NCI-H524 (cell line): ENCODE measurements around the gene HAPLN2.
"Not testable (repeated sequence)": the region's sequence is repeated elsewhere in the genome, so short reads cannot be mapped to it uniquely, and the experiment has no call there.

Source experiments
- DNase-seq, 2 experiments: peaks; one replicate each; lab custom pipeline; 2025; lab: John Stamatoyannopoulos, UW

The HAPLN2 gene

DNA sequence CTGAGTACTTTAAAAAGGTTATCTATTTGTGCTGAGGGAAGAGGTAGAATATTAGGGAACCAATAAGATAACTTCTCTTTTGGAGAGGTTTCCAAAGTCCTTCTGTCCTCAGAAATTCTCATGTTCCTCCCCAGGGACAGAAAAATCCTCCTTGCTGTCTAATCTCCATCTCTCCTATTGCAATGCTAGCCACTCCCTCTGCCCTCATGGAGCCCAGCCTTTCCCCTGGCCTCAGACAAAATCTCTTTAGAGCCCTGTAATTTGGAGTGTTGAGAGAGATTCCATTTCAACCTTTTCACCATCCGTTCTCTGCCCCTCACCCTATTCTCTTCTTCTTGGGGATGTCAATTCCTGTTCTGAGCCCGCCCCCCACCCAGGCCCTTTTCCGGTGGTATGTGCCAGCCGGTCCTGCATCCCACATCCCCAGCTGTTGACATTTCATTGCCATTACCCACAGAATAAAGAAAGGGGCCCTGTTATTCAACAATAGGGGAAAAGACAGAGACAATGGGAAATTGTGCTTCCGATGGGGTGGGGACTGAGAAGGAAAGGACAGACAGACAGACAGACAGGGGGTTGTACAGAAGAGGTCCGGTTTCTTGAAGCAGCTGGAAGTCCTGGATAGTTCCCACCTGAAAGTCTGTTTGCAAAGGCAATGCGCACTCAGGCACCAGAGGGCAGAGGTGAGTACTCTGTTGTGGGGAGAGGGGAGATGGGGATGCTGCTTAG is at the start of gene HAPLN2:
Gene HAPLN2 (plus strand): TSS at position 563 of the 729 bp plus-strand sequence. CDS start 4,076 bp downstream, outside the sequence.
- peak; percentile 47 to 50 for DNase-seq

DNA sequence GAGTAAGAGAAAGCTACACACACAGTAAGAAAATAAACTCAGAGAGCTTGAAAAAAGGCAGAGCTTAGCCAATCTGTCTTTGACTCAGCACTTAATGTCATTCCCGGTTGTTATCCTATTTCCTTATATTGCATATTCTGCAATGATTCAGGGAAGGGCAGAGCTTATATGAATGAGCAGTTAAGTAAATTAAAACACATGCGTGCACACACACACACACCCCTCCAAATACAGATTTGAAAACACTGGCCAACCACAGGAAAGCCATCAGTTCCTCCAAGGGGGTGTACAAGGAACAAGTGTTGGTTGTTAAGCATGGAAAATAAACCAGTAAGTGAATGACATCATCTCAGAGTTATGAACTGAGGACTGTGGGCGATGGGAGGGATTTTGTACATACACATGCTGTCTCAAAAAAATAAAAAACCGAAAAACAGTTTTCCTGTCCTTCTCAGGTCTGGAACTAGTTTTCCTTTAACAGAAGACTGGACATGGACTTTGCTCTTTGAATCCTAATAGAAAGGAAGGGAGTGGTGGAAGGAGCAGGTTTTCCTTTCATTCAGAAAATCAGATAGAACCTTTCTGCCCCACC is 47.9 kb upstream of the HAPLN2 start:
- DNase-seq: no peak

DNA sequence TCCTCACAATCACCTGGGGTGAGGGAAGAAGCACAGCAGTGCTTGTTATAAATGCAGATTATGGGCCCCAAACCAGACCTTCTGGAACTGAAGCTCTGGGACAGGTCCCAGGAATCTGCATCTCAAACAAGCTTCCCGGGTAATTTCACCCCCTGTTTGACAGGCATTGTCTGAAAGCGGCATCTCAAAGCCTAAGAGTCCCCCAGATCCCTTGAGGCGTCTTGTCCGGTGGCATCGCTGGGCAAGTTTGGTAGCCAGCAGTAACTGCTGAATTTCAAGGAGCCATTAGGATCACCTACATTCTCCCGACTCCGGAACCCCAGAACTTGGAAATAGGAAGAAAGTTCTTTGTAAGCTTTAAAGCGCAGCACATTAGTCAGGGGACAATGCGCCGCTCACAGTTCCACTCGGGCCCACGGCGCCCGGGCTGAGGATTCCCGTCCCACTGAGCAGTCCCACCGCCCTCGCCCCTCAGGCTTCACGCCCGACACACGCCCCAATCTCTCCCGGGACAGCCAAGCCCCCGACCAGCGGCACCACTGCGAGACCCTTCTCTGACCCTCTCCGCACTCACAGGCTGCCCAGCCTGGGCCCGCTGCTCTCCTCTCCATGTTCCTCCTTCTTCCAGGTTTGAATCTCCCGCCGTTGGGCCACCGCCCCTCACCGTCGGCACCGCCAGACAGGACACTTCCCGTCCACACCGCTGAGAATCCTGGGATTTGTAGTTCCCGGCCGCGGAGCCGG is 47.1 kb upstream of the HAPLN2 start, which contains the start of gene IQGAP3:
Gene IQGAP3 (minus strand): TSS at position 647 of the 744 bp plus-strand sequence. CDS start 36 bp downstream, at position 611.
- peak; percentile 57 to 73 for DNase-seq

DNA sequence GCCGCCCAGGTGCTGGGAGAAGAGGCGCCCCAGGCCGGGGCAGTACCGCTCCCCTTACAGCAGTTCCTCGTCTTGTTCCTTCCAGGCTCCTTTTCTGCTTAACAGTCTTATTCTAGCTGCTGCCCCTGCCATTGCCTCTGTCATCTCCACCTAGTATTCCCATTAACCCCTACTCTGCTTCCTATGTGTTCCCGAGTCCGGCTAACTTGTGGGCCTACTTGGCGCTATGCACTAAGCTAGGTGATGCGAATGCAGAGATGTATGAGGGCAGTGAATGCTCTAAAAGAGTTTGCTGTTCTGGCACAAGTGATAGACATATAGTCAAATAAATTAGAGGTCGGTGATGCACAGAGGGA is 46.6 kb upstream of the HAPLN2 start:
- DNase-seq: no peak

DNA sequence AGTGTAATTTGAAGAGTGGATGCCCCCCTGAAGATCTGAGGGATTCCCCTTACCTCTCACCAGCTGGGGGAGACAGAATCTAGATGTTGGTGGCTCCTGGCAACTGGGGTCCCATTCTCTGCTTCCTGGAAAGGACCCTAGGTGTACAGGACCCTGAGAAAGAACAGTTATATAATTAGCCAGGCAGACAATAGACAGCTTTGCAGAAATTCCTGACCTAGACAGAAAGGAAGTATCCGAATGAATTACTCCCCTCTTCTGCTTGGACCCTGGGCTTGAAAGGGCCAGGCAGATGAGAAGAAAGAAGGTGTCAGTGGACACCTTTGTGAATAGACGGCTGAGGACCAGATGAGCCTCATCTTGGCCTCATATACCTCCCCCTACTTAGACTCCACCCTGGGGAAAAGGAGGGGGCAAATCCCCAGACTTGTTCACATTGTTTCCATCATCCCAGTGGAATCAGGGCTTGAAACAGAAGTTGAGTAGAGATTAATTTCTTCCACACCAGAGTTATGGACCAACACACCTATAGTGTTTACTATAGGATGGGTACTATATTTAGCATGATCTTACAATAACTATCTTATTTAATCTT is 45.1 kb upstream of the HAPLN2 start:
- no peak for DNase-seq

DNA sequence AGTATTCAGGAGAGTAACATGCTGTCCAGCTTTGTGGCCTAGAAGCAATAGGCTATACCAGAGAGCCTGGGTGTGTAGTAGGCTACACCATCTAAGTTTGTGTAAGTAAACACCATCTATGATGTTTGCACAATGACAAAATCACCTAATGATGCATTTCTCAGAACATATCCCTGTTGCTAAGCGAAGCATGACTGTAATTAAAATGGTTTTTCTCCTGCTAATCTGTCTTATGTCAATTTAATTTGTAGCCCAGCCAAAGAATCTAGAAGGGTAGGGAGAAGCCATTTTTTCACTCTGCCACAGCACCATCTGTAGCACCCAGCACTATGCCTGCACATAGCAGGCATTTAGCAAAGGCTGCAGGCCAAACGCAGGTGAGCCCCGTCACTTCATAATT is 41.7 kb upstream of the HAPLN2 start:
- no peak for DNase-seq

DNA sequence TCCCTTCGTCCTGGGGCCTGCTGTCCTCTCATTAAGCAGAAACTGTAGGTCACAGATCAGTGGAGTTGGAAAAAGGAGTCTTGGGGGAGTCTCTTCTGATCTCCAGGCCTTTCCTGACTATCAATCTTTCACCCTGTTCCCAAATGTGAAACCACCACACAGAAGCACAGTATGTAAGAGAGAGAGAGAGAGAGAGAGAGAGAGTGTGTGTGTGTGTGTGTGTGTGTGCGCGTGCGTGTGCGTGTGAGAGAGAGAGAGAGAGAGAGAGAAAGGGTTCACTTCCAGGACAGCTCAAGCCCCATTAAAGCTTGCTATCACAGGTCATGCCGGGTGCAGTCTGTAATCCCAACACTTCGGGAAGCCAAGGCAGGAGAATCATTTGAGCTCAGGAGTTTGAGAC is 41.2 kb upstream of the HAPLN2 start:
- DNase-seq: no peak

DNA sequence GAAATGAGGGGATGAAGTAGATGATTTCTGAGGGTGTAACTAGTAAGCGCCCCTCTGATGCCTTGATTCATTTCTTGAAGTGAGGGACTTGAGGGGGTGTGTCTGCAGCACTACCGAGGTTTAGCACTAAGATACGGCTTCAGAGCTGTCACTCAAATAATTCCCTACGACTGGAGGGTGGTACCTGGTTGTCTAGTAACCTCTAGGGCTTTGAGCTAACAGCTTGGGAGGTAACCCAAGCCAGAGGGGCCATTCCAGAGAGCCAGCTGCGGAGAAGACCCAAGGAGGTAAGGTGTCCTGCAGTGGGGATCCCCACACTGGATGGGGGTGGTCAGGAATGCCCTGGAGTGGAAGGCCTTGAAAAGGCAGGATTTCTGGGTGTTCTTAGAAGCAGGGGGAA is 39.7 kb upstream of the HAPLN2 start, which contains the start of gene TTC24:
Gene TTC24 (plus strand): TSS at position 252 of the 400 bp plus-strand sequence. CDS start 1,642 bp downstream, outside the sequence.
- DNase-seq: peak; percentile 63 to 93

DNA sequence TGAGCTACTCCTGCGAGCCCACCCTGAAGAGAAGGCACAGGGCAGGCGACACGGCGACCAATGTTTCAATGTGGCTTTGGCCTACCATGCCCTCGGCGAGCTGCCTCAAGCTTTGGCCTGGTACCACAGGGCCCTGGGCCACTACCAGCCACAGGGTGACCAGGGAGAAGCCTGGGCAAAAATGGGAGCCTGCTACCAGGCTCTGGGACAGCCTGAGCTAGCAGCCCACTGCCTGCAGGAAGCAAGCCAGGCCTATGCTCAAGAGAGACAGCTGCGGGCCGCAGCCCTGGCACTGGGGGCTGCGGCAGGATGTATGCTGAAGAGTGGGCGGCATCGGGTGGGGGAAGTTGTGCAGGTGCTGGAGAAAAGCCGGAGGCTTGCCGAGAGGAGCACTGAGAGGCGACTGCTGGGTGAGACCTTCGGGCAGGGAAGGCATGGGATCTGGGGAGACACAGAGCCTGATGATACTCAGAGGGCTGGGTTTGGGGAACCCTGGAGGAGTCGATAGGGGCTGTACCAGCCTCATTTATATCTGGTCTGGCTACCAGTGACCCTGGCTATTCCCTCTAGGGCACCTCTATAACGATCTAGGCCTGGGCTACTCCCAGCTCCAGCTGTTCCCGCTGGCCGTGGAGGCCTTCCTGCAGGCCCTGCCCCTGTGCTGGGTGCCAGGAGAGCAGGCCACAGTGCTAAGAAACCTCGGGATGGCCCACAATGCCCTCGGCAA is 37.4 kb upstream of the HAPLN2 start:
- no peak for DNase-seq

DNA sequence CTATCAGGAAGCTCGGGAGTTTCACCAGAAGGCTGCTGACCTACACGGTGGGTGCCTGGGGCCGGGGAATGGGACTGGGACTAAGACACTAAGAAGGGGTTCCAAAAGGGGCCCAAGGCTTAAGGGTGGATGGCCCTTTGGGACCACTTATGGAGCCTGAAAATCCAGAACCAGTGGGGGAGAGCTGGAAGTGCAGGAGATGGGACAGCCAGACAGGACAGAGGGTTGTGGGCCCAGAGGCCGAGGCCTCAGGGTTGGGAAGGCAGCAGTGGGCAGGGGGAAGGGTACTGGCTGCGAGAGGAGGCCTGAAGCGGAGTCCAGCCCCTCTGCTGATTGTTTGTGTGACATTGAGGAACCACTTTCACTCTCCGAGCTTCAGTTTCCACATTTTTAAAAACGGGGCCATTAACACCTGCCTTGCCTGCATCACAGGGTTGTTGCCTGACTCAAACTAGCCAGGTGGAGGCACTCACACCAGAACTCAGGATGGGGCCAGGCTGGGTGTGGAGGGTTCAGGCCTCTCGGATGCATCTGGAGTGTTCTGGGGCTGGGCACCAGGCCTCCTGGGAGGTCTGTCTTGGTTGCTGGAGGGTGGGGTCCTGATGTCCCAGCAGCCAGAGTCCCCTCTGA is 36.7 kb upstream of the HAPLN2 start:
- DNase-seq: no peak

DNA sequence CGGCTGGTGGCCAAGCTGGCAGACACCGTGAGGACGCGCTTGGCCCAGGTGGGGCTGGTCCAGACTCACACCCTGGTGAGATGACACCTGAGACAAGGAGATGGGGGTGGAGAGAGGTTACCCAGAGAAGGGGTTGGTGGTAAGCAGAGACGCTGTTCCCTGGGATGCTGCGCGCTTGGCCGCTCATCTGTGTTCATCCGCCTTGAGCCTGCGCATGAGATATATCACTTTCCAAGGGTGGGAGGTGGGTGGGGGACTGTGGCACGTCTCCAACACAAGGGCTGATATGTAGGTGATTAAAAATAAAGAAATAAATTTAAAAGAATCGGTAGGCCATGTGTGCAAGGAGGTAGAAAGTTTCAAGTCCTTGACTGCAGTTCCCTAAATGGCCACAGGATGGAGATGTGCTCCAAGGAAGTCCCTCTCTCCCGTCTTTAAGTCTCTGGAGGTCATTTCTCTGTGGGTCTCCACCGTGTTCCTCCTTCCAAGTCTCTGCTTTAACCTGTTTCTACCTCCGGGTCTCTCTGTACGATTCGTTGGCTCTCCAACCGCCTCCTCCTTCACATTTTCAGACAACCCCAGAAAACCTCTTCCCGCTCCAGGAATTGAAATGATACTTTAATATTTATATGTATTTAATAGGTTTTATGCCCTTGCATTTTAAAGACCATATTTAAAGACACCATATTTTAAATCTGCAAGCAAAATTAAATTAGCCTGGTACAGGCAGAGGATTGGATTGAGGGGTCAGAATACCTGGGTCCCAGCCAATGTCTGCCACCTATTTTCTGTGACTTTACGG is 35.2 kb upstream of the HAPLN2 start:
- DNase-seq: peak; percentile 47 to 82

DNA sequence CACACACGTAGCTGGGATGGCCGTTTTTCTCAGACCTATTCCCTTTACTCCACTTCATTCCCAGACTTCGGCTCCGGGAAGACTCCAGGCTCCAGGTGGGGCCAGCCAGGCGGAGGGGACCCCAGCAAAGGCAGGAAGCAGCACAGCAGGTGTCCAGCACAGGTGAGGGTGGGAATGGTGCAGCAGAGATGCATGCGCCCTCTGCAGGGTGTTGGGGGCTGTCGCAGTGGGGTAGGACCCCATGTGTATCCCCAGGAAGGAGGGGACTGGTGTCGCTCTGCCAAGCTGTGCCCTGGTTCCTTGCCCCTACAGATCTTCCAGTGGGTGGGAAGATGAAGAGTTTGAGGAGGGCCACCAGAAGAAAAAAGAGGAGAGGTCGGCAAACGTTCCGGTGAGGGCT is 34.4 kb upstream of the HAPLN2 start:
- peak in 1 of 2 experiments; percentile 25 for DNase-seq

DNA sequence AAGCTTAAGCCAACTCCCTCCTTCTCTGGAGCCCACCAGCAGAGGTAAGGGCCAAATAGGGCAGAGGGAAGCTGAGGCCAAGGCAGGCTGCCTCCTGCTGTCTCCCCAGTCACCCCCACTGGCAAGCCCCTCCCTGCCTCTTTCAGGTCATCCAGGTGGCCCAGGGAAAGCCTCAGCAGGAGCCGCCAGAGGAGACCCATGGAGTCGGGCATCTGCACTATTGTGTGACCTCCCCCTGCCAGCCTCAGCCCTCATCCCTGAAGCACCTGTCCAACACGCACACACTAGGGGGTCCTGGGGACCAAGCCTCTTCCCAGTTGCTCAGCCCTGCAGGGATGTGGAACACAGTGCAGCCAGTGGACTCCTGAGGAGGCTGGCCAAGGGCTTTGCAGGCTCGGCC is 32.9 kb upstream of the HAPLN2 start:
- DNase-seq: no peak

DNA sequence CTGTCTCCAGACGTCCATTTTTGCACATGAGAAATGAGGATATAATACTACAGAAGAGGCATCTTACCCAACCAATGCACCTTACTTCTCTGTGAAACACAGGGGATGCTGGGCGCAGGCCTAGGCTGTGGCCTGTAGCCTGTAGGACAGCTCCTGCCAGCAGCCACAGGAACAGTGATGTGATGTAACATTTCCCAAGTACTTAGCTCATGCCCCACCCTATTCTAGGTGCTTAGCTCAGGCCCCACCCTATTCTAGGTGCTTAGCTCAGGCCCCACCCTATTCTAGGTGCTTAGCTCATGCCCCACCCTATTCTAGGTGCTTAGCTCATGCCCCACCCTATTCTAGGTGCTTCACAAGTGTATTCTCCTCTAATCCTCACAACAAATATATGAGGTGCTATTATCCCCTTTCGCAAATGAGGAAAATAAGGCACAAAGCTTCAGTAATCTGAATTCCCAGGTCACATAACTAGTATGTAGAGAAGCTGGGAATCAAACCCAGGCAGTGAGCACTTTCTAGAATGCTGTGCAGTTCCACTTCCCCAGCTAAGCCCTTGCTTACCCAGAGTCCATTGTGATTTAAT is 32.2 kb upstream of the HAPLN2 start:
- DNase-seq: no peak

DNA sequence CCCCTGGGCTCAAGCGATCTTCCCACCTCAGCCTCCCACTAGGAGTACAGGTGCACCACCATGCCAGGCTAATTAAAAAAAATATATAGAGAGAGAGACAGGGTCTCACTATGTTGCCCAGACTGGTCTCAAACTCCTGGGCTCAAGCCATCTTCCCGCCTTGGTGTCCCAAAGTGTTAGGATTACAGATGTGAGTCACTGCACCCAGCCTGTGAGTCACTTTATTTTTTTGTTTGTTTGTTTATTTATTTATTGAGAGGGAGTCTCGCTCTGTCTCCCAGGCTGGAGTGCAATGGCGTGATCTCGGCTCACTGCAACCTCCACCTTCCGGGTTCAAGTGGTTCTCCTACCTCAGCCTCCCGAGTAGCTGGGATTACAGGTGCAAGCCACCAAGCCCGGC is 31.3 kb upstream of the HAPLN2 start:
- DNase-seq: not testable (repeated sequence)

DNA sequence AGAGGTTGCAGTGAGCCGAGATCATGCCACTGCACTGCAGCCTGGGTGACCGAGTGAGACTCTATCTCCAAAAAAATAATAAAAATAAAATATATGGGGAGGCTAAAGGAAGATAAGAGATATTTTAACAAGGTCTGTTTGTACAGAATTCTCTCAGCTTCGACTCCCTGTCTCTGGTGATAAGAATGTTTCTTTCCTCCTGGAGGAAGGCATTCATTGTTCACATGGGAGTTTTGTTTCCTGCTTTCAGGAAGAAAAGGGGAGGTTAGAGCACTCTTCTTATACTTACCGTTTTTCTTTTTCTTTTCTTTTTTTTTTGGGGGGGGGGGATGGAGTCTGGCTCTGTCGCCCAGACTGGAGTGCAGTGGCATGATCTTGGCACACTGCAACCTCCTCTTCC is 29.7 kb upstream of the HAPLN2 start:
- DNase-seq: no peak

DNA sequence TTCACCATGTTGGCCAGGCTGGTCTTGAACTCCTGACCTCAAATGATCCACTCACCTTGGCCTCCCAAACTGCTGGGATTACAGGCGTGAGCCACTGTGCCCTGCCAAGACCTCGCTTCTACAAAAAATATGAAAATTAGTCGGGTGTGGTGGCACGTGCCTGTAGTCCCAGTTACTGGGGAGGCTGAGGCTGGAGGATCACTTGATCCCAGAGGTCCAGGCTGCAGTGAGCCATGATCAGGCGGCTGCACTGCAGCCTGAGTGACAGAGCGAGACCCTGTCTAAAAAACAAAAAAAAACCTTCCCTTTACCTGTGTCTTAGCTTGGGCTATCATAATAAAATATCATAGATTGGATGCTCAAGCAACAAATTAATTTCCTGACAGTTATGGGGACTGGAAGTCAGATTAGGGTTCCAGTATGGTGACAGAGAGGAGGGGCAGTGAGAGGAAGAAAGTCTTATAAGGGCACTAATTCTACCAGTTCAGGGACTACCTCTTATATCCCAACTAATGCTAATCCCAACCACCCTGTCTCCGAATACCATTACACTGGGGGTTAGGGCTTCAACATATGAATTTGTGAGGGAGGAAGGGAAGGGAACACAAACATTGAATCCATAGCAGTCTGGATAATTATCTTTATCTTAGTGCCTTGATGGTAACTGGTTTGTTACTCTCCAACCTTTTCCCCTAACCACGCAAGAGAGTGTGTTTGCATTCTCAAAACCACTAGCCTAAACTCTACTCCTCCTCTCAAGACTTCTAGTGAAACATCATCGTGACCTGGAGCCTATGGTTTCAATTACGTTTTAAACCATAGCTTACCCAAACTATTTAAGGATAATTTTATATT is 28.7 kb upstream of the HAPLN2 start:
- DNase-seq: no peak

DNA sequence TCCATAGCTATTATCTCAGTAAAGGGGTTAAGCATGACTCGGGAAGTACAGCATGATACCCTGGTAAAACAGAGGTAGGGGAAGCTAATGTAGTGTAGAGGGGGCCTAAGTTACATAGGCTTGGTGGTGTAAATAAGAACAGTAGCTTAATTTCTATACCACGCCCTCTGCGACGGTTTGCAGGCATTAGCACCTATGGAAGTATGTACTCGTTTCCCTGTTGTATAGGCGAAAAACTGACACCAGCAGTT is 28.1 kb upstream of the HAPLN2 start:
- no peak for DNase-seq

DNA sequence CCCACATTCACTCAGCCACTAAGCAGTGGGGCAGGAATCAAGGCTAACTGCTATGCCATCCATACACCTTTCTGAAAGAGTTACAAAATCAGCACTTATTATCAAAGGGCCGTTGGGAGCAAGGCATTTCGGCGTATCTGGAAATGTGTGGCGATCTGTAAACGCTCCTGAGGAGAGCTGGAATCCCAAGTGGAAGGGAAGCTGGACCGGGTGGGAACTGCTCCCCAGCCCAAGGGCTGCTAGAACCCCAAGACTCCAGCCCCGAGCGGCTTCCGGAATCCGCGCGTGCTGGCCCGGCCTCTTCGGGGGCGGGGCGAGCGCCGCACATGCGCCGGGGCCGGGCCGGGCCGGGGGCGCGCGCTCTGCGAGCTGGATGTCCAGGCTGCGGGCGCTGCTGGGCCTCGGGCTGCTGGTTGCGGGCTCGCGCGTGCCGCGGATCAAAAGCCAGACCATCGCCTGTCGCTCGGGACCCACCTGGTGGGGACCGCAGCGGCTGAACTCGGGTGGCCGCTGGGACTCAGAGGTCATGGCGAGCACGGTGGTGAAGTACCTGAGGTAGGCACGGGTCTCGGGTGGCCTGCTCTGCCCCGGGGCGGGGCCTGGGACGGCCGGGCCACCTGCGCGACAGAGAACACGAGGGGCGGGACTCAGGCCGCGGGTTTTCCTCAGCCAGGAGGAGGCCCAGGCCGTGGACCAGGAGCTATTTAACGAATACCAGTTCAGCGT is 27.6 kb upstream of the HAPLN2 start, which contains the start of gene NAXE:
Gene NAXE (plus strand): TSS at position 345 of the 726 bp plus-strand sequence. CDS start 29 bp downstream, at position 374.
- DNase-seq: peak; percentile 51 to 70
